Keratinocyte (primary cell): Measurements from ENCODE around the gene CRX. TPM values are rescaled to one million over a fixed set of nuclear protein-coding genes. Genes with fewer than 3 reads are reported as not detected.
"Not testable (repeated sequence)": the region's sequence is repeated elsewhere in the genome, so short reads cannot be mapped to it uniquely, and the experiment has no call there.

Source experiments
- DNase-seq: peaks from one replicate; pipeline ENCODE4 v3.0.0-alpha.2; 2011; ENCODE audit warnings: low read depth, missing footprints, low spot score
- FAIRE-seq: peaks from 2 replicates; lab custom pipeline; 2011; peaks lifted over from hg19 to GRCh38; lab: Jason Lieb, UNC
- H2AFZ ChIP-seq: 2 replicates; pipeline ENCODE4 v1.6.0; 2012; ENCODE audit warnings: low read length, control low read depth, inconsistent platforms; ENCODE audit not compliant: control insufficient read depth
- H3K27ac ChIP-seq: 2 replicates; pipeline ENCODE4 v1.5.1; 2011; ENCODE audit warnings: low read length; ENCODE audit not compliant: control insufficient read depth, insufficient read depth
- H3K27me3 ChIP-seq: 3 replicates; pipeline ENCODE4 v1.6.0; 2011; ENCODE audit warnings: low read length; ENCODE audit not compliant: control insufficient read depth, insufficient read depth; ENCODE audit errors: extremely low read depth
- H3K36me3 ChIP-seq, 2 experiments: 2 replicates in 1 of 2; 3 replicates in 1 of 2; pipeline ENCODE4 v1.5.1; 2011; ENCODE audit warnings: low read length in 2 of 2, mild to moderate bottlenecking in 1 of 2; ENCODE audit not compliant: control insufficient read depth in 2 of 2, insufficient read depth in 2 of 2; ENCODE audit errors: extremely low read depth in 1 of 2
- H3K4me1 ChIP-seq: 3 replicates; pipeline ENCODE4 v1.5.1; 2011; ENCODE audit warnings: low read length; ENCODE audit not compliant: control insufficient read depth, insufficient read depth; ENCODE audit errors: extremely low read depth
- H3K4me2 ChIP-seq: 3 replicates; pipeline ENCODE4 v1.6.0; 2011; ENCODE audit warnings: low read depth, low read length; ENCODE audit not compliant: control insufficient read depth, insufficient read depth; ENCODE audit errors: extremely low read depth
- H3K4me3 ChIP-seq, 3 experiments: fragments of 200-600 bp in 1 of 3; sonication (generic) in 1 of 3; 2 replicates in 2 of 3; 3 replicates in 1 of 3; pipeline ENCODE4 v1.5.1; 2011 to 2016; ENCODE audit warnings: low read length in 3 of 3, mild to moderate bottlenecking in 3 of 3, control low read depth in 2 of 3, inconsistent platforms in 1 of 3, low read depth in 1 of 3, mixed read lengths in 1 of 3, mixed run types in 1 of 3, moderate library complexity in 1 of 3; ENCODE audit not compliant: control insufficient read depth in 2 of 3, insufficient read depth in 2 of 3; ENCODE audit errors: extremely low read depth in 1 of 3
- H3K79me2 ChIP-seq: 2 replicates; pipeline ENCODE4 v1.6.0; 2012; ENCODE audit warnings: low read length; ENCODE audit not compliant: control insufficient read depth, insufficient read depth
- H3K9ac ChIP-seq: 3 replicates; pipeline ENCODE4 v1.6.0; 2011; ENCODE audit warnings: low read length; ENCODE audit not compliant: control insufficient read depth, insufficient read depth; ENCODE audit errors: extremely low read depth
- H3K9me1 ChIP-seq: 3 replicates; pipeline ENCODE4 v1.6.0; 2011; ENCODE audit warnings: low read length; ENCODE audit not compliant: control insufficient read depth, insufficient read depth; ENCODE audit errors: extremely low read depth
- H3K9me3 ChIP-seq: 2 replicates; pipeline ENCODE4 v1.5.1; 2012; ENCODE audit warnings: low read depth, low read length; ENCODE audit not compliant: control insufficient read depth
- H4K20me1 ChIP-seq: 3 replicates; pipeline ENCODE4 v1.6.0; 2011; ENCODE audit warnings: low read length; ENCODE audit not compliant: control insufficient read depth, insufficient read depth; ENCODE audit errors: extremely low read depth
- EZH2 ChIP-seq: IDR thresholded peaks from one replicate; pipeline ENCODE4 v1.6.1; 2012; ENCODE audit warnings: inconsistent platforms, mild to moderate bottlenecking, low read length, moderate library complexity
- dilution Hi-C: fragments of 300-500 bp; cut with MboI; formaldehyde crosslinking; loops from one replicate; pipeline ENCODE4 v1.7.0; 2020; ENCODE audit warnings: low sequenced_read_pairs; ENCODE audit not compliant: extremely low pct_ligation_motif_present
- polyA plus RNA-seq, 5 experiments: library from polyadenylated mRNA; depleted of rRNA in 3 of 5; stranded (reverse) in 3 of 5; stranded (forward) in 1 of 5; unstranded in 1 of 5; fragments of >200 nt; gene quantifications; 1 replicate in 1 of 5; 2 replicates in 3 of 5; 3 replicates in 1 of 5; pipeline versions ENCODE4 v1.2.1 to v1.2.3, GENCODE V29; 2011 to 2012; ENCODE audit warnings: missing spikeins in 2 of 5, low read depth in 1 of 5, low replicate concordance in 1 of 5
- TF ChIP-seq, protein P1 (sequence below), 3 experiments: IDR thresholded peaks in 1 of 3; conservative IDR thresholded peaks in 1 of 3; optimal IDR thresholded peaks in 1 of 3; 2 replicates in 2 of 3; 3 replicates in 1 of 3; pipeline versions ENCODE3 to v1.5.1; 2011; ENCODE audit warnings: low read length in 3 of 3, mild to moderate bottlenecking in 3 of 3, moderate library complexity in 2 of 3, control low read depth in 1 of 3, inconsistent platforms in 1 of 3; ENCODE audit not compliant: insufficient read depth in 2 of 3; ENCODE audit errors: extremely low read depth in 1 of 3

Gene CRX
- polyA plus RNA-seq, 1 donor (not counting 4 experiments of a cell fraction or from before 2014, with no cell fraction given), result not detected

DNA sequence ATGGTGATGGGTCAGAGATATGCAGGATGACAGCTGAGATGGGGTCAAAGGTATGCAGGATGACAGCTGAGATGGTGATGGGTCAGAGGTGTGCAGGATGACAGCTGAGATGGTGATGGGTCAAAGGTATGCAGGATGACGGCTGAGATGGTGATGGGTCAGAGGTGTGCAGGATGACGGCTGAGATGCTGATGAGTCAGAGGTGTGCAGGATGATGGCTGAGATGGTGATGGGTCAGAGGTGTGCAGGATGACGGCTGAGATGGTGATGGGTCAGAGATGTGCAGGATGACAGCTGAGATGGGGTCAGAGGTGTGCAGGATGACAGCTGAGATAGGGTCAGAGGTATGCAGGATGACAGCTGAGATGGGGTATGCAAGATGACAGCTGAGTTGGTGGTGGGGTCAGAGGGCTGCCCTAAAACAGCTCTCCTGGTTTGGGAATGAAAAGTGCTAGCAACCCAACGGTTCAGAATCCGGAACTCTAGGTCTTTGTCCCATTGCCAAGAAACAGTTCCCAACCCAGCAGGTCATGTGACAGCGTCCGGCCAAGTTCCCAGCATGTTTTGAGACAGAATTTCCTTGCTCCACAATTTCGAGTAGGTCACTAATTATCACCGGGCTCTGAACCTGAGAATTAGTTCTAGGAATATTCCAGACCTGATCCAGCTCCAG lies 40.0 kb upstream of the CRX start:
- no peak overlapping the region for H3K4me3 ChIP-seq
- H3K9me1 ChIP-seq, result peaks cover 2% of the 10 kb centered on the region
- H3K36me3 ChIP-seq, result peaks cover 26 to 27% of the 10 kb centered on the region in 2 experiments
- no peaks in the 10 kb centered on the region for H3K27me3 ChIP-seq
- H3K27ac ChIP-seq, result no peak overlapping the region
- H3K9me3 ChIP-seq, result no peaks in the 10 kb centered on the region
- H3K79me2 ChIP-seq, result peaks cover 25% of the 10 kb centered on the region
- no peaks in the 10 kb centered on the region for H4K20me1 ChIP-seq
- H3K4me2 ChIP-seq, result no peak overlapping the region
- no peak for TF ChIP-seq EZH2
- TF ChIP-seq, protein P1, sequence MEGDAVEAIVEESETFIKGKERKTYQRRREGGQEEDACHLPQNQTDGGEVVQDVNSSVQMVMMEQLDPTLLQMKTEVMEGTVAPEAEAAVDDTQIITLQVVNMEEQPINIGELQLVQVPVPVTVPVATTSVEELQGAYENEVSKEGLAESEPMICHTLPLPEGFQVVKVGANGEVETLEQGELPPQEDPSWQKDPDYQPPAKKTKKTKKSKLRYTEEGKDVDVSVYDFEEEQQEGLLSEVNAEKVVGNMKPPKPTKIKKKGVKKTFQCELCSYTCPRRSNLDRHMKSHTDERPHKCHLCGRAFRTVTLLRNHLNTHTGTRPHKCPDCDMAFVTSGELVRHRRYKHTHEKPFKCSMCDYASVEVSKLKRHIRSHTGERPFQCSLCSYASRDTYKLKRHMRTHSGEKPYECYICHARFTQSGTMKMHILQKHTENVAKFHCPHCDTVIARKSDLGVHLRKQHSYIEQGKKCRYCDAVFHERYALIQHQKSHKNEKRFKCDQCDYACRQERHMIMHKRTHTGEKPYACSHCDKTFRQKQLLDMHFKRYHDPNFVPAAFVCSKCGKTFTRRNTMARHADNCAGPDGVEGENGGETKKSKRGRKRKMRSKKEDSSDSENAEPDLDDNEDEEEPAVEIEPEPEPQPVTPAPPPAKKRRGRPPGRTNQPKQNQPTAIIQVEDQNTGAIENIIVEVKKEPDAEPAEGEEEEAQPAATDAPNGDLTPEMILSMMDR (optimal IDR thresholded peaks at IDR 0.05 in 1 of 3, IDR thresholded peaks at IDR 0.05 in 1 of 3, conservative IDR thresholded peaks at IDR 0.05 in 1 of 3; ENCODE audit: extremely low read depth in 1 of 3, insufficient read depth in 2 of 3, low read length in 3 of 3), result no peak
- peaks cover 12% of the 10 kb centered on the region for H3K4me1 ChIP-seq
- FAIRE-seq (peak; percentile 67), DNase-seq (no peak)
- dilution Hi-C loops, result no loop called here
- no peak overlapping the region for H3K9ac ChIP-seq
- H2AFZ ChIP-seq, result no peak overlapping the region

DNA sequence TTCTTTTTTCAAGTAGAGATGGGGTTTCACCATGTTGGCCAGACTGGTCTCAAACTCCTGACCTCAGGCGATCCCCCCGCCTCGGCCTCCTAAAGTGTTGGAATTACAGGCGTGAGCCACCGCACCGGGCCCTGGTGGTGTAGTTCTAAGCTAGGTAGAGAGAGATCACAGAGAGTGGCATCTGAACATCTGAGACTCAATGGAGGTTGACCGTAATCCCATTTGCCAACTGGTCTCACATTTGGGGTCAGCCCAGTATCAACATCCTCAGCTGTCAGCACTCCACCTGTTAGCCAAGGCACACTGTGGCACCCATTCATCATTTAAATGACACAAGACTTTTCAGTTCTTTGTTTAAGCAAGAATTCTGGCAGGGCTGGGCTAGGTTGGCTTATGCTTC lies 35.2 kb upstream of the CRX start:
- no peak for DNase-seq
- no peak for FAIRE-seq
- H3K4me3 ChIP-seq, result no peak overlapping the region
- H3K4me2 ChIP-seq, result no peak overlapping the region
- TF ChIP-seq EZH2, result no peak
- TF ChIP-seq, protein P1 (optimal IDR thresholded peaks at IDR 0.05 in 1 of 3, IDR thresholded peaks at IDR 0.05 in 1 of 3, conservative IDR thresholded peaks at IDR 0.05 in 1 of 3; ENCODE audit: extremely low read depth in 1 of 3, insufficient read depth in 2 of 3, low read length in 3 of 3), result no peak
- H2AFZ ChIP-seq, result no peak overlapping the region
- H3K9me1 ChIP-seq, result no peaks in the 10 kb centered on the region
- H3K79me2 ChIP-seq, result no peaks in the 10 kb centered on the region
- peaks cover 18 to 19% of the 10 kb centered on the region in 2 experiments for H3K36me3 ChIP-seq
- H3K27ac ChIP-seq, result no peak overlapping the region
- H4K20me1 ChIP-seq, result no peaks in the 10 kb centered on the region
- no peaks in the 10 kb centered on the region for H3K27me3 ChIP-seq
- peaks cover 6% of the 10 kb centered on the region for H3K4me1 ChIP-seq
- dilution Hi-C loops, result no loop called here
- H3K9me3 ChIP-seq, result no peaks in the 10 kb centered on the region
- no peak overlapping the region for H3K9ac ChIP-seq

DNA sequence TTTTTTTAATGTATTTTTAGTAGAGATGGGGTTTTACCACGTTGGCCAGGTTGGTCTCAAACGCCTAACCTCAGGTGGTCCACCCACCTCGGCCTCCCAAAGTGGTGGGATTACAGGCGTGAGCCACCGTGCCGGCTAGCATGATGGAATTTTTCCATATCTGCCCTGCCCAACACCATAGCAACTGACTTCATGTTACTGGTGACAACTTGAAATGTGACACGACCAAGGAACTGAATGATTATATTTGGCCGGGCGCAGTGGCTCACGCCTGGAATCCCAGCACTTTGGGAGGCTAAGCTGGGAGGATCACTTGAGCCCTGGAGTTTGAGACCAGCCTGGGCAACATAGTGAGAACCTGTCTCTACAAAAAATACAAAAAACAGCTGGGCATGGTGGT lies 34.4 kb upstream of the CRX start:
- DNase-seq, H3K4me3 ChIP-seq, H4K20me1 ChIP-seq, H3K27me3 ChIP-seq, H3K9me3 ChIP-seq, FAIRE-seq, H3K4me1 ChIP-seq, H3K9me1 ChIP-seq, H2AFZ ChIP-seq, dilution Hi-C loops, H3K4me2 ChIP-seq, H3K79me2 ChIP-seq, H3K27ac ChIP-seq, H3K9ac ChIP-seq: not testable (repeated sequence)
- peaks cover 14 to 15% of the 10 kb centered on the region in 2 experiments for H3K36me3 ChIP-seq

DNA sequence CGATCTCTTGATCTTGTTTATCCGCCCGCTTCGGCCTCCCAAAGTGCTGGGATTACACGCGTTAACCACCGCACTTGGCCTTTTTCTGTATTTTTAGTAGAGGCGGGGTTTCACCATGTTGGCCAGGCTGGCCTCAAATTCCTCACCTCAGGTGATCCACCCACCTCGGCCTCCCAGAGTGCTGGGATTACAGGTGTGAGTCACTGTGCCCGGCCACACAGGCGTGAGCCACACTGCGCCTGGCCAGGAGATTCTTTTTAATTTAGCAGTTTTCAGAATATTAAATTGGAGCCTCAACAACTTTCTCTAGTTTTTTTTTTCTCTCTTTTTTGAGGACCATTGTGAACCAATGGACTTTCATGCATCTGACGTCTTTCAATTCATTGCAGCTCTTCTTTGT lies 31.9 kb upstream of the CRX start:
- H3K36me3 ChIP-seq, H3K9me3 ChIP-seq, H3K27me3 ChIP-seq, H3K79me2 ChIP-seq, H3K4me3 ChIP-seq, H4K20me1 ChIP-seq, dilution Hi-C loops, H3K9ac ChIP-seq, FAIRE-seq, H3K4me2 ChIP-seq, H3K27ac ChIP-seq, H3K9me1 ChIP-seq, H3K4me1 ChIP-seq, H2AFZ ChIP-seq, DNase-seq: not testable (repeated sequence)
